Stimulated activated CD4-positive, alpha-beta T cell treated with anti-CD3 and anti-CD28 coated beads, TNF-alpha, amount 100 ng/mL, for 48 hours (primary cell): ENCODE results near the gene STXBP5L.
"Not testable (repeated sequence)": the region's sequence is repeated elsewhere in the genome, so short reads cannot be mapped to it uniquely, and the experiment has no call there.

ENCODE experiments used
- DNase-seq, 3 donors: peaks; one replicate each; pipeline ENCODE4 v3.0.0-alpha.2; 2020; ENCODE audit warnings: low read depth in 3 of 3

STXBP5L gene

DNA sequence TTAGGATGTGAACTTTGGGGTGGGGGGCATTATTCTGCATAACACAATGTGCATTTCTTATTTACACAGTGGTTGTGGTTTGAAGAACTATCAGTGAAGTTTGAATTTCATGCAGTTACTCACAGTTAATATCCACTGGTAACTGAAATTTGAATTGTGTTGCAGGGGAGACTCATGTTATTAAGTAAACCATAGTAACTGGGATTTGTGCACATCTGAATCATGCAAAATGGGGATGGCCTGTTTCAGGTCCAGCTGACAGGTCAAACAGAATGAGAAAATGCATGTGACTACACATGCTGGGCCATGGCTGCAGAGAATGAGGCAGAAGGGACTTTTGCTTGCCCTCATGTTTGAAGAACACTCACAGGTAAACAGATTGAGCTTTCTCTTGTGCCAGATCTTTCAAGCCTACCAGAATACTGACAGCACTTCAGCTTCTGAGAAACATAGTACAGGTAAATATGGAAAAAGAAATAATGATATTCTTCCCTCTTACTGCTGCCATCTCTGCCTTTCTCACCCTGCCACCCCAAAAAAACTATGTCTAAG is 522.7 kb downstream of the STXBP5L start:
- DNase-seq: no peak

DNA sequence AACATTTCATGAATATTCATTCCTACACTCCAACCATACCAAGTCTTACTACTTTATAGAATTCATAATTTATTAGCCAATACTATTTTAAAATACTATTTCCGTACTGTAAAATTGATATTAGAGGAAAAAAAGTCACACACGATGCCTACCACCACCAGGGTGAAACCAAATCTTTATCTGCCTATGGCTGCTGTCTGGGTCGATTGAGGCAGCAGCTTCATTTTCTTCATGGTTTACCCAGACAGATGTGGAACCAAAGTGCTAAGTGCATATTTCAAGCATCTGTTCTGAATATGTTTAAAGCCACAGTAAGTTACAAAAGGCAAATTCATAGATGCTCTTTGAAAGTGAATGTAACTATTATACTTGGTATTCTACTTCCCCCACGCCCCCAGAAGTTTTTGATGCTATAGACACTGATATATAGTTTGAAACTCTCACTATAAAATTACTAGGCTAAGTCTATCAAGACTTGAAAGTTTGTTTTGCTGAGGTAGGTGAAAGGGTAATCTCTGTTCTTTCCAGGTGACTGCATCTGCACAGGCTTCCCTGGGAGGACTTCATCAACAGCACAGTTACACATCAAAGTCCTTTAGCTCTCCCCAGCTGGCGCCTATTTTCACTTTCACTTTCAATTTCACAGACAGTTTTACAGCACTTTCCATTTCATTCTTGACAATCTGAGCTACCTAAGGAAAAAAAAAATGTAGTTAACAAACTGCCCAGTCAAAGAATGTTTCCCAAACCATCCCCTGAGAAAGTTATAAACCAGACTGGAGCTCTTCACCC is 523.9 kb downstream of the STXBP5L start:
- DNase-seq: peak; percentile 3 to 8 (median 4)

DNA sequence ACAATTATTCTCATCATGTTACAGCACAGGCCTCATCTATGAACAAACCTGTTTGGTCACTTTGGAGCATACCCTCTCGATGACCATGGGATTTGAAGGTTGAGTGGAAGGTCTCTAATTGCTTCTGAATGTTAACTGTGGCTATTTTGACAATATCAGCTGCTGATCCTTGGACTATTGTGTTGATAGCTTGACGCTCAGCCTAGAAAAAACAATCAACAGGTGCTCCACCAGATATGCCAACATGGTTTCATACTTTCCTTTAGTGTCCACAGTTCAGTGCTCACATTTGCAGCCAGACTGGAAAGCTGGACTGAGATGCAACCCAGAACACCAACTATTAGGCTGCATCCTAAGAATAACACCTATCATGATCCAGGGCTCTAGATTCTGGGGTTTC is 528.1 kb downstream of the STXBP5L start:
- no peak for DNase-seq

DNA sequence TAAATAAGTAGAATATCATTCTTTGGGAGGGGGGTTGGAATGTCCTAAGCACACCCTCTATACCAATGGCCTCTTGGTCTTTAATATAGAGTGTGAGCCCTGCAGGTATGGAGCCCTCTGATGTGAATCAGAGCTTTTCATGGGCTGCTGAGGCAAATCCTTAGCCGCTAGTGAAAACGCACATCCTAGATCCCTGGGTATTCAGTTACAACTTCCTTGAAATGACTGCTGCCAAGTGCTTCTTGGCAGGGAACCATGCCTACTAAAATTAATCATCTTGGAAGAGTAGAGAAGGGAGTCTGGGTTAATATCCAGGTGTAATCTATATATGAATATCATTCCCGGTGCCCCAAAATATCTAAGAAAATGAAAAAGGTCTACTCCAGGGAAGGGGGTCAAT is 528.6 kb downstream of the STXBP5L start:
- DNase-seq: no peak

DNA sequence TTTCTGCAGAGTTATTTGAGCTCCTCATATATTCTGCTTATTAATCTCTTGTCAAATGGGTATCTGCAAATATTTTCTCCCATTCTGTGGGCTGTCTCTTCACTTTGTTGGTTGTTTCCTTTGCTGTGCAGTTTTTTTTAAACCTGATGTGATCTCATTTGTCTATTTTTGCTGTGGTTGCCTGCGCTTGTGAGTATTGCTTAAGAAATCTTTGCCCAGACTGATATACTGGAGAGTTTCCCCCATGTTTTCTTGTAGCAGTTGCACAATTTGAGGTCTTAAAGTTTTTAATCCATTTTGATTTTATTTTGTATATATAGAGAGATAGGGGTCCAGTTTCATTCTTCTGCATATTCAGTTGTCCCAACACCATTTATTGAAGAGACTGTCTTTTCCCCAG is 535.5 kb downstream of the STXBP5L start:
- DNase-seq: no peak

DNA sequence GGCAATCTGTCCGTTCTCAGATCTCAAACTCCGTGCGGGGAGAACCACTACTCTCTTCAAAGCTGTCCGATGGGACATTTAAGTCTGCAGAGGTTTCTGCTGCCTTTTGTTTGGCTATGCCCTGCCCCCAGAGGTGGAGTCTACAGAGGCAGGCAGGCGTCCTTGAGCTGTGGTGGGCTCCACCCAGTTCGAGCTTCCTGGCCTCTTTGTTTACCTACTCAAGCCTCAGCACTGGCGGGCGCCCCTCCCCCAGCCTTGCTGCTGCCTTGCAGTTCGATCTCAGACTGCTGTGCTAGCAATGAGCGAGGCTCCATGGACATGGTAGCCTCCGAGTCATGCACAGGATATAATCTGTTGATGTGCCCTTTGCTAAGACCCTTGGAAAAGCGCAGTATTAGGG is 543.7 kb downstream of the STXBP5L start:
- DNase-seq: not testable (repeated sequence)

DNA sequence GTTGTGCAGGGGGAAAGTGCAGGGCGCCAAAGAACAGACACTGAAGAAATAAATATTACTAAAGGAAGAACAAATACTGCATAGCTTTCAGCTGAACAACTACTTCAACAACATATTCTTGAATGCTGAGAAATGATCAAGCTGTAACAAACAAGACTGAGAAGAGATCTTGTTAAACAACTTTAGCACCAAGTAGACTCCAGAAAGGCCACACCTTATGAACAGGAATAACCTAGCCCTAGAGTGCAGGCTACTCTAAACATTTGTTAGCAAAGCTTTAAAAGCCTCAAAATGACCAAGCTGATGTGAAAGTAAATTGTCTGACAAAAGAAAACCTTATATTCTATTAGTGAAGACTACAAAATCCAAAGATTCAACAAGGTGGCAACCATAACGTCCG is 554.6 kb downstream of the STXBP5L start:
- no peak for DNase-seq

DNA sequence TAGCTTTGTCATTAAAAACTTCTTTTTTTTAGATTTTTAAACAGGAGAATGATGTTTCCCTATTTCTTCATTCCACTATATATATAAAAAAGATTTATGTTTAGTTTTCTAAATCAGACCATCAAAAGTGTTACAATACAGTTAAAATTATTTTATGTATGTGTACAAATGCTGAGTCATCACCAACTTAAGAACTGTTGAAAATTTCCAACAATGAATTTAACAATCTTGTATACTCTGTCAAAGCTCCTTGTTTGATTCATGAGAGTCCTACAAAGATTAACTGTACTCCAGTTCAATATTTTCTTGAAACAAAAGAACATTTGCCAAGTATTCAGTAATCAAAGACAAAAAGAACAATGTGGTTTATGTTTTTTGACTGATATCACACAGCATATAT is 555.7 kb downstream of the STXBP5L start:
- DNase-seq: no peak

DNA sequence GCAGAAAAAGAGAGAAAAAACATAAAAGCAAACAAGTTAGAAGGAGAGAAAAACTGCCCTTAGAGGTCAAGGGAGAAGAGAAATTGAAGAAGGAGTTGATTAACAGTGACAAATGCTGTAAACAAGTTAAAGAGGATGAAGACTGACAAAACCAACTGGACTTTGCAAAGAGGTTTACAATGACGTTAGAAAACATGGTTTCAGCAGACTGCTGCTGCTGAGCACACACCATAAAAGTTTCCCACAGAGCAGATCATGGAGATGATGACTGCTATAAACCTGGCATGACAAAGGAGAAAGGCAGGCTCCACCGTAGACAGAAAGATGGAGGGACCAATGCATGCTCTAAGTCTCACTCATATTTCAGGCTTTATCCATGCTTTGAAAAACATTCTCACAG is 559.1 kb downstream of the STXBP5L start:
- DNase-seq: no peak

DNA sequence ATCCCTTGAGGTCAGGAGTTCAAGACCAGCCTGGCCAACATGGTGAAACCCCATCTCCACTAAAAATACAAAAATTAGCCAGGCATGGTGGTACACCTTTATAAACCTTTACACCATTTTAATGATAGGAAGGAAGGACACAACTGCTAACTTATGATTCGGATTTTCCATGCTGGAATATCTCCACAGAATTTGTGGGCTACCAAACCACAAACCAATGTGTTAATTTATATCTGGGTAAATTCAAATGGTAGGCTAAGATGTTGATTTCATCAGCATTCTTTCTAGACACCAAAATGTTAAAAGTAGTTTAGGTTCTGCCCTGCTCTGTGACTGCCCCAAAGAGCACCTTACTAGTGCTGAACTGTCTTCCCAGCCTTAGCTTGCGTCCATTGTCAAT is 565.0 kb downstream of the STXBP5L start:
- DNase-seq: no peak
